ENCODE data around the gene SNTB2. TPM values are rescaled to one million over a fixed set of nuclear protein-coding genes. Genes with fewer than 3 reads are reported as not detected.

The SNTB2 gene
- total RNA-seq, result 54.4 and 61.2 TPM in 2 replicates

DNA sequence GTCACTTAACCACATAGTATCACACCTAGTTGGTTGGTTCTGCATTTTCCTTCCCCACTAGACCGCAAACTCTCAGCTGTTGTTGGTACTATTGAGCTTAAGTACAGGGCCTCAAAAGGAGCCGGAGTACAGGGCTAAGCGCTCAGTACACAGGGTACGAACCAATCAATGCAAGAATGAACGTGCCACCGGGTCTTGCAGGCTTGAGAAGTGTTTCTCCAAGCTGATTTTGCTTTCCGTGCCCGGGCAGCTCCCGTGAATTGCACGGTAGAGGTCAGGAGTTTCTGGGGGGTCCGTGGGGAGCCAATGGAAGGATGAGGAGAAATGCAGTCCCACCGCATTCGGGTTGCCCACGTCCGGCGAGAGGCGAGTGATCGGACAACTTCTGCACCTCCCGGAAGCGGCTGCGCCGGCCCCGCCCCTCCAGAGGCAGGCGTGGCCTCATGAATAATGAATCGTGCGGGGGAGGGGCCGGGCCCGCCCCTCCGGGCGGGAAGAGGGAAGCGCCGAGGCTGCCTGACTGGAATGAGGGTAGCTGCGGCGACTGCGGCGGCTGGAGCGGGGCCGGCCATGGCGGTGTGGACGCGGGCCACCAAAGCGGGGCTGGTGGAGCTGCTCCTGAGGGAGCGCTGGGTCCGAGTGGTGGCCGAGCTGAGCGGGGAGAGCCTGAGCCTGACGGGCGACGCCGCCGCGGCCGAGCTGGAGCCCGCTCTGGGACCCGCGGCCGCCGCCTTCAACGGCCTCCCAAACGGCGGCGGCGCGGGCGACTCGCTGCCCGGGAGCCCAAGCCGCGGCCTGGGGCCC lies at the start of gene SNTB2:
Gene SNTB2 (plus strand): TSS at position 523 of the 804 bp plus-strand sequence. CDS start 3 bp downstream, at position 526.

DNA sequence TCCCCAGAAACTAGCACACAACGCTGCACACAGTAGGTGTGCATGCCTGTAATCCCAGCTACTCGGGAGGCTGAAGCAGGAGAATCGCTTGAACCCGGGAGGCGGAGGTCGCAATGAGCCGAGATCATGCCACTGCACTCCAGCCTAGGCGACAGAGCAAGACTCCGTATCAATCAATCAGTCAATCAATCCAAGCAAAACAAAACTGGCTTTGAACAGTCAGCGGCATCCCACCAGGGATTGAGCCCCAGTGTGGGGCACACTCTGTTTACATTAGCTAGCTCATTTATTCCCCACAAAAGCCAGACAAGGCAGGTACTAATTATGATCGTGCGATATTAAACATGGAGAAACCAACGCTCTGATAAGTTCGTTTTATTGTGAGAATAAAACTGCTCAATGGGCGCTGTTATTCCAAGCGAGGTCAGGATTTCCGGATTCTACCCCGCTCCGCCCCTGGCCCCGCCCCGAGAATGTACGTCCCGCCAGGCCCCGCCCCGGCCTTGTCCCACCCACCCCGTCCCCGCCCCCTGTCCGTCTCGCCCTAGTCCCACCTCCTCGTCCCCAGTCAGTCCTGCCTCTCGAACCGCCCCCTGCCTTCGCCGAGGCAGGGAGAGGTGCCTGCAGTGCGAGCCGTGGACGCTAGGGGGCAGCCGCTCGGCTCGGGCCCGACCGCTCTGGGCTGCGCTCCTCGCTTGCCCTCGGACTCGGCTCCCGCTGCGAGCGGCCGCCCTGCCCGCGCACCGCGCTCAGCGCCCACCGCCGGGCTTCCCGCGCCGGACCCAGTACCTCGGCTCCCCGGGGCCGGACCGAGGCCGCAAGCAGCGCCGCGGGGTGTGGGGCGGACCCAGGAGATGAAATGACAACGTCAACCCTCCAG lies 123.9 kb downstream of the SNTB2 start, which contains the start of gene VPS4A:
Gene VPS4A (plus strand): TSS at position 698 of the 880 bp plus-strand sequence. CDS start 162 bp downstream, at position 860.

DNA sequence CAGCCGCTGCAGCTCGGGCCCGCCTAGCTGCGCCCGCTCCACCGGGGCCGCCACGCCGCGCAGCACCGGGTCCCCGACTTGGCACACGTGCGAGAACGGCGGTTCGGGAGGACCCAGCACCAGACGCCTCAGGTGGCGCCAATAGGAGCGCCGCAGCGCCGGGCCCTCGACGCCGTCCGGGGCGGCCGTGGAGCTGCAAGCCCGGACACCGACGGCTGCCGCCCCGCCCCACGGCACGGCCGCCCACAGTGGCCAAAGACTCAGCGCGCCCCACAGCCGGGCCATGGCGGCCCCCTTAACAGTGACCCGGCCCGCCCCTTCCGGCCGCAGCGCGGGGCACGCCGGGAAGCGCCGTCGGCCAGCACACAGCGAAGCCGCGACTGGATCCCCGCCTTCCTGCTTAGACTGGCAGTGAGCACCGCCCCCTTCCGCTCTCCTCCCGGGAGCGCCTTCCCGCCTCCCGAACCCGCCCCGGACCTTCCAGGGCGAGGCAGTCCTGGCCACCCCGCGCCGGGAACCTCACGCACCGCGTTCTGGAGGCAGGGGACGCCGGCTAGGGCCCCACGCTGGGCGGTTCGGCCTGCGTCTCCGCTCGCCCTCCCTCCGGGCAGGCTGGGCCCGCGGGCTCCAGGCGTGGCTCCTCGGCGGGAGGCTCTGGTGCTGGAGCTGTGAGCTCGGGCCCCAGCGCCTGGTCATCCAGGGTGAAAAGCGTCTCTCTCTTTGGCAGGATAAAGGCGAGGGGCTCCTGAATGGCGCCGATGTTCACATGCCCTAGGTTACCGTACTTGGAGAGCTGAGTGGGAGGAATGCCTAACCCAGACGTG lies 143.5 kb downstream of the SNTB2 start, which contains the start of gene PDF:
Gene PDF (minus strand): TSS at position 303 of the 824 bp plus-strand sequence. CDS start 18 bp downstream, at position 285.

DNA sequence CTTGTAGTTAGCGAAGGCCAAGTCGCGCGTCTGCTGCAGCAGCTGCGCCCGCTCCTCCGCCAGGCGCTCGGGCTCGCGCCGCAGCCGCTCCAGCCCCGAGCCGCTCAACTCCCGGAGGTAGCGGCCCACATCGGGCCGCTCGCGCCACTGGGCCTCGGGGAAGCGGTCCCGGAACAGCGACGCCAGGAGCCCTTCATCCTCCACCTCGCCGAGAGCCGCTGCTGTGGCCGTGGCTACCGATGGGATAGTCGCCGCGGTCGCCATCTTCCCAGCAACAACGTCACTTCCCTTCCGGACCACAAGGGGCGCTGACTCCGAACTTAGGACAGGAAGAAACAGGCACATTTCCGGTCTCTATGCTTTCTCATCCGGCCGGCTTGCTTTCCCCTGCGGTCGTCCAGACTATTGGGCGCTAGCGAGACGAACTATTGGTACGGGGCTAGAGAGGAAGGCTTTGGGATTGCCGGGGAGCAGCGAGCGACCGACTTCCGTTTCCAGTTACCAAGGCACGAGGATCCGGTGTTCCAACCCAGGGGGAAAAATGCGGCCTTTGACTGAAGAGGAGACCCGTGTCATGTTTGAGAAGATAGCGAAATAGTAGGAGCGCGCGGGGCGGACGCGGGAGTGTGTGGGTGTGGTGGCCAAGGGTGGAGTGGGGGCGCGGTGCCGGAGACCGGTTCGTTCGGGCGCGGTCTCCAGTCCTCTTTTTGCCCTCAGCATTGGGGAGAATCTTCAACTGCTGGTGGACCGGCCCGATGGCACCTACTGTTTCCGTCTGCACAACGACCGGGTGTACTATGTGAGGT lies 152.5 kb downstream of the SNTB2 start, which contains the start of the genes COG8 and NIP7:
Gene COG8 (minus strand): TSS at position 276 of the 806 bp plus-strand sequence. CDS start 12 bp downstream, at position 264.
Gene NIP7 (plus strand): TSS at position 484 of the 806 bp plus-strand sequence. CDS start 58 bp downstream, at position 542.

DNA sequence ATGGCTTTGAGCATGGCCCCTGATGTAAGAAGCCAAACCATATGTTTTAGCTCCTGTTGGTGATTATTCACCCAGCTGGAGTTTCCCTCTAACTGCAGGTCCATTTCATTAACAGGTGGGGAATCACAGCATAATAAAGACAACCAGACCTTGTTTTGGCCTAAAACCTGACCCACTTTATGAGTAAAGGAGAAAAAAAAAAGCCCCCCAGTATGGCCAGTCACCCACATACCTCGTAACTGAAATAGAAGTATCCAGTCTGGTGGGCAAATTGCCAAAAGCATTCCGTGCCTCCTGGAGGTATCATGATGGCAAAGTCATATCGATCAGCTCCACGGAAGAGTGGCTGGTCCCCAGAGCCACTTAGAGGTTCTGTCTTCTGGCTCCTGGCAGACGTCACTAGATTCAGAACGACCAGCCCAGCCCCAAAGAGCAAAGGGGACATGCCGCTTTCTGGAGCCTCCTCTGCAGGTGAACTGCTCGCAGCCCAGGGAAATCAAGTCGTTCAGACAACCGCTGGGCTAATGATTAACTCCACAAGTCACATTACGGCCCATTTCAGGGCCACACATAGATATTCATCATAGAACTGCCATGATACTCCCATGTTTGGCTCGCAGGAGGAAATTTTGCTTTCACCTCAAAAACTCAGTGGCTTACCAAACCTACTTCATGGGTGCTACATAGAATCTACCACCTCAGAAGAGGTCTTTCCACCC lies 164.5 kb downstream of the SNTB2 start, which contains the start of gene TMED6:
Gene TMED6 (minus strand): TSS at position 478 of the 719 bp plus-strand sequence. CDS start 33 bp downstream, at position 445.

Other genes starting within 250 kb of the SNTB2 start
- 1.1 and 1.8 TPM in 2 replicates for gene HAS3, start 81.5 kb upstream of the SNTB2 start, total RNA-seq
- 50.5 and 63.2 TPM in 2 replicates for gene CHTF8, start 54.6 kb upstream of the SNTB2 start, total RNA-seq
- gene UTP4, start 54.5 kb upstream of the SNTB2 start, total RNA-seq, result 16.7 and 18.7 TPM in 2 replicates
- gene VPS4A, start 124.2 kb downstream of the SNTB2 start, total RNA-seq, result 36.7 and 39.8 TPM in 2 replicates
- 11.5 and 11.9 TPM in 2 replicates for gene PDF, start 143.4 kb downstream of the SNTB2 start, total RNA-seq
- gene COG8, start 152.4 kb downstream of the SNTB2 start, total RNA-seq, result 18.9 and 23.5 TPM in 2 replicates
- 29.5 and 33.9 TPM in 2 replicates for gene NIP7, start 152.6 kb downstream of the SNTB2 start, total RNA-seq
- gene TMED6, start 164.6 kb downstream of the SNTB2 start, total RNA-seq, result not detected in 2 replicates
- 10.5 and 15.9 TPM in 2 replicates for gene TERF2, start 198.8 kb downstream of the SNTB2 start, total RNA-seq
- gene CYB5B, start 237.5 kb downstream of the SNTB2 start, total RNA-seq, result 49.7 and 69.8 TPM in 2 replicates